Hippocampal formation (tissue), 2 donors: ENCODE results near the gene PARM1.
A peak's percentile ranks its signal among the peaks of the same experiment; 100 is the strongest.

Experiments used
- DNase-seq, 2 donors: peaks; one replicate each; lab custom pipeline; 2025; lab: John Stamatoyannopoulos, UW

PARM1 gene

DNA sequence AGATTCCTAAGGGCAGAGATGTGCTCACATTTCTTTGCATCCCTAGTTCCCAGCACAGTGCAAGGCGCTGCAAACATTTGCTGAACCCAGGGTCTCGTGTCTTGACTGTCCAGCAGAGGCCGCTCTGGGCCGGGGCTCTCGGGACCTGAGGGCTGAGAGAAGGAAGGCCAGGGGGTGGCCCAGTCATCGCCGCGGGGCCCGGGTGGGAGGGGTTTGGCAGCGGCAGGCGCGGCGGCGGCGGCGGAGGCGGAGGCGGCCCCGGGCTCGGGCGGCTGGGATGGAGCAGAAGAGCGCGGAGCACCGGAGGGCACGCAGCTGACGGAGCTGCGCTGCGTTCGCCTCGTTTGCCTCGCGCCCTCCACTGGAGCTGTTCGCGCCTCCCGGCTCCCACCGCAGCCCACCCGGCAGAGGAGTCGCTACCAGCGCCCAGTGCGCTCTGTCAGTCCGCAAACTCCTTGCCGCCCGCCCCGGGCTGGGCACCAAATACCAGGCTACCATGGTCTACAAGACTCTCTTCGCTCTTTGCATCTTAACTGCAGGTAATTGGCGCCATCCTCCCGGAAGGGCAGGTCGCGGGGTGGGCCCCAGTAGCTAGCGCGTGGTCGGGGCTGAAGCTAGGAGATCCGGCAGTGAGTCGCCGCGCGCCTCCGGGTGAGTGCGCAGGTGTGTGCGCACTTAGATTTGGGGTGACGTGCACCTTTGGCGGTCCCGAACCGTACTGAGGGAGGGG is at the start of gene PARM1:
Gene PARM1, plus strand, starts transcription at position 285 of the 730 bp plus-strand sequence. Its CDS starts 212 bp downstream, at position 497.
- DNase-seq = peak; percentile 72 to 90

GRCh38 chr4:74884266-74884665 is 48.6 kb upstream of the PARM1 start:
- DNase-seq = no peak

GRCh38 chr4:74886484-74886883 is 46.4 kb upstream of the PARM1 start:
- no peak for DNase-seq

DNA sequence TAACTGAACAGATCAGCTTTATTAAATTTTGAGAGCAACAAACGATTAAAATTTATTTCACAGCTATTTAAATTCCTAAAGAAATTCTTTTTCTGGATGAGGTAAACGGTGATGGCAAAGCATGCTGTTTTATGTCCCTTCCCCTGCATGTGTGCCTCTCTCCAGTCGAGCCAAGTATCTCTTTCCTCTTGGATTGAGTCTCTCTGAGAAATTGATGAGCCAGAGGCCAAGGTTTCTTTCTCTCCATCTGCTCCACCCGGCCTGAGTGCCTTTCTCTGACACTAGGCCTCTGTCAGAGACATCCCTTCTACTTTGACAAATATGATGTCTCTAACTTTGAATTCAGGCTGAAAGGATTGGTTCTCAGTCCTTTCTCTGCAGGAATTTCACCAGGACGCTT is 42.6 kb upstream of the PARM1 start:
- no peak for DNase-seq

- DNase-seq = no peak
These were observed 41.9 kb upstream of the PARM1 start for GRCh38 chr4:74891037-74891436.

DNA sequence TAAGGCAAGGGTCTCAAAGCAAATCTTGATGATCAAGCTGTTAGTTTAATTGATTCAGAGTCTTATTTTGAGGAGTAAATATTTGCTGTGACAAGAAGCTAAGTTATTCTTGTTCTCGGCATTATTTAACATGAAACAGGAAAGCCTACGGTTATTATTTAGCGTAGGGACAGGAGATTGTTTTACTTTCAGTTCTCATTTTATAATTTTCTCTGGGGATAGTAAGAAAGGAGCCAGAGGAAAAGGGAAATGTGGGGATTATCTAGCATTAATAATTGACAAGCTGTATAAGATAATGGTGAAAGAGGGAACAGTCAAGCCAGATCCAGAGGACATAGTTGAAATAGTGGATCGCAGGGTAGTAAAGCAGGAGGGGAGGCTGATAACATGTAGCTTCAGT is 39.7 kb upstream of the PARM1 start:
- DNase-seq = no peak

GRCh38 chr4:74896595-74896994 is 36.3 kb upstream of the PARM1 start:
- no peak for DNase-seq

GRCh38 chr4:74897386-74897785 is 35.5 kb upstream of the PARM1 start:
- DNase-seq = no peak

GRCh38 chr4:74900862-74901261 is 32.1 kb upstream of the PARM1 start:
- DNase-seq = no peak

GRCh38 chr4:74904509-74905065 is 28.3 kb upstream of the PARM1 start:
- DNase-seq = no peak

DNA sequence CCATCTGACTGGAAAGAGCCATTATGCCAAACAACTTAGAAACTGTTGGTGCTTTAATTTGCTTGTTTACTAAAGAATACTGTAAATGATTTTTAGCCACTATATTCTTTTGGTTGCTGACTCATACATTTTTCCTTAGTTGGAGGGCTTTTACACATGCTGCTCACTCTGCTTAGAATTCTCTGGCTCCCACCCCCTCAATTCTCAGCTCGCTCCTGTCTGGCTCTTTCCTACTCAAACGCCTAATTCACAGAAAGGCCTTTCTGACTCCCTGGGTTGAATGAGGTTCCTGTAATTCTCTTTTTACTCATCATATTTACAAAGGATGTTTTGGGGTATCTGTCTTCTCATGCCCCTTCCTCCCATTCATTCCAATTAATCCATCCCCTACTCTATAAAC is 26.1 kb upstream of the PARM1 start:
- DNase-seq = no peak

- no peak for DNase-seq
These were observed 13.1 kb upstream of the PARM1 start for GRCh38 chr4:74919783-74920182.

DNA sequence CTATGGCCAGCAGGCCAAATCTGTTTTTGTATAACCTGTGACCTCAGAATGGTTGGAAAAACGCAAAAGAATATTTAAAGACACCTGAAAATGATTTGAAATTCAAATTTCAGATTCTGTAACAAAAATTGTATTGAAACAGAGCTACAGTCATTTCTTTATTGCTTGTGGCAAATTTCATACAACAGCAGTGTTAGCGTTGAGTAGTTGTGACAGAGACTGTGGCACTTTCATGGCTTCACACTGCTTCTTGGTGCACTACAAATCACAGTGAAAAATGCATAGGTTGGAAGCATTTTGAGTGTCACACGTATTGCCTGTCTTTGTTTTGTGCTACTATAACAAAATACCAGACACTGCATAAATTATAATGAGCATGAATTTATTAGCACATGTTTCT is 12.2 kb upstream of the PARM1 start:
- DNase-seq = no peak

- no peak for DNase-seq
These were observed 11.4 kb upstream of the PARM1 start for GRCh38 chr4:74921490-74921889.

DNA sequence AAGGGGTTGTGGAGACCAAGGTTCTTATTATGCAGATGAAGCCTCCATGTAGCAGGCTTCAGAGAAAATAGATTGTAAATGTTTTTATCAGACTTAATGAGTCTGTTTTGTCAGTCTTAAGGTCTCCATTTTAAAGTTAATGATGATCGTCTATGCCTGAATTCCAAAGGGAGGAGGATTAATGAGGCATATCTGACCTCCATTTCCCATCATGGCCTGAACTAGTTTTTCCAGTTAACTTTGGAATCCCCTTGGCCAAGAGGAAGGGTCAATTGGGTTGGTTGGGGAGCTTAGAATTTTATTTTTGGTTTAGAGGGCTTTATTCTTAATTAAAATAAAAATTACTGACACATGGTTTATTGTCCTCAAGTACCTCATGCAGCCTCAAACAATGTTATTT is 6.9 kb upstream of the PARM1 start:
- DNase-seq = no peak

GRCh38 chr4:74930162-74930561 is 2.8 kb upstream of the PARM1 start:
- DNase-seq = no peak

- no peak for DNase-seq
These were observed 1.5 kb upstream of the PARM1 start for GRCh38 chr4:74931376-74931775.

DNA sequence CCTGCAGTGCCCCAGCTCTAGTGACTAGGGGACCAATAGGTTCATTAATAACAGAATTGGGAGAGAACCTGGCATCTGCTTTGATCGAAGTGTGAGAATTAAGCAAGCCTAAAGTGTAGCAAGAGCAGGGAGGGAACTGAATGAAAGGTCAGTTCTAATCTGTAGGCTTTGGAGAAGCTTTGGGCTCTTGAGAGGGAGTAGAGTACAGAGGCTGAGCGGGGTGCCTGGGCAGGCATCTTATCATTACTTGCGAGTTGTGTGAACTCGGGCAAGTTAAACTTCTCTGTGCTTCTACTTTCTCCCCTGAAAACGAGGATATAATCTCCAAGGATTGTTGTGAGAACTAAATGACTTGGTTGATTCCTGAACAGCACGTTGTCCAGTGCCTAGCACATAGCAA is 906 bp upstream of the PARM1 start:
- no peak for DNase-seq

- peak in 1 of 2 donors; percentile 18 for DNase-seq
These were observed 673 bp downstream of the PARM1 start for GRCh38 chr4:74933562-74934015.

DNA sequence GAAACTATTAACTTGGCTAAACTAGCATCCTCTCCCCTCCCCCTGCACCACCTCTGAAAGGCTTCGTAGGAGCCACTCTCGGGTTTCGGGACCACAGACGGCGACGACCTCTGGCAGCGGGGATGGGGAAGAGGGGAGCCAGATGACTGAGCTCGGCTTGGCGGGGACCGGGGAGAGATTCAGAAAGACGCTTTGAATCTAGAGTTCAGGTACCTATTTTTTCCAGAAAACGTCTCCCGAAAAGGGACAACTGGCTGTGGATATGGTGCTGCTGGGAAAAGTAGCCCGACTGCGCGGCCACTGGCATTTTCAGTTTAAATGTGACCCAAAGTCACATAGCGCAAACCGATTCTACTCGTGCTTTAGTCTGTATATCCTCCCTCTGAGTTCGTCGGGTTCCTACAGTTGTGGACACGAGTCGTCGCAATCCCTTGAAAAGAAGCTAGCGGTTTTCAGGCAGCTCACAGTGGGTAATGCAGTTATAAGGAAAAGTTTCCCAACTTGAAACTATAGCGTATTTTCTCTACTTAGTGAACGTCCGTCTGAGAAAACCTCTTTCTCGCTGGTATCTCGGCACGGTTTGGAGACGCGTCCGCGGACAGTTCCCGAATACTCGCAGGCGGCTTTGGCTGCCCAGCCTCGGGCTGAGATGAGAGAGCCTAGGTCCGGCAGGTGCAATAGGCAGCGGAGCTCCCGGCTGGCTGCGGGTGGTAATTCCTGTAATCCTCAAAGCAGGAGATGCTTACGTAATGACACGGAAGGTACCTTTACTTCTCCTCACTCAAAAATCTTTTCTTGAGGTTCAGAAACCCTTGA is 1.3 kb downstream of the PARM1 start:
- DNase-seq = peak; percentile 14 to 23

DNA sequence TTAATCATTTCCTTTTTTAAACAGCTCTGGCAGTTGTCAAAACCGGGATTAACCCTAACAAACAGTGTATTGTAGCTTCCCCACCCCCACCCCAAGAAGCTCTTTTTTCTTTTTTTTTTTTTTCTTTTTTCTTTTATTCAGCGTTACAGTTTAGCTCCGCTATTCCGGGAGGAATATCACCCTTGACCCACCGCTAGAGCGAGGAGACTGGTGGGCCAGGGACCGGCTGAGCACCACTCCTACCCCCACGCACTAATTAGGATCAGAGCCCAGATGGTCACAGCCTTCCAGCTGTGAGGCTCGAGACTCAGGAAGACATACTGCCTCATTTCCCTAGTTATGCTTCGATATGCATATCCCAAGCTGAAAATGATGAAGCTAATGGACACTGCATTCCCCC is 2.0 kb downstream of the PARM1 start:
- no peak for DNase-seq

DNA sequence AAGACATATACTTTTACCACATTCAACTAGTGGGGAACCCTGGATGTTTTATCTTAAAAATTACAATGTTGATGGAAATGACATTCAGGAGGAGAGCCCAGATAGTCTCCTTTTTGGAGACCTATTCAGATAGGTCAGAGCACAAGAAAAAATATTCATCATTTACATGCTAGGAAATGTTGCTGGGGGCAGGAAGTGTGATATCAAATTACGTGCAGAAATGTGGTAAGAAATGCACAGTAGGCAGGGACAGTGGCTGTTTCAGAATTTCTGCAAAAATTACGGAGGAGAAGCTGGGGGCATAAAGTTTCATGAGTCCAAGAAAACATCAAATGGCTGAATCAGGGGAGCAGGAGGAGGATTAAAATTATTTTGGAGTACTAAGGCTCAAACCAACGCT is 8.2 kb downstream of the PARM1 start:
- DNase-seq = no peak
